Liver (tissue), 9 donors: ENCODE data around the gene TCOF1. TPM values are rescaled to one million over a fixed set of nuclear protein-coding genes. Genes with fewer than 3 reads are reported as not detected.

ENCODE experiments used
- DNase-seq: peaks from one replicate; pipeline ENCODE4 v3.0.0-alpha.2; 2017; ENCODE audit warnings: low spot score
- H3K27ac ChIP-seq, 2 donors: one replicate each; pipeline ENCODE4 v1.7.0; 2013; ENCODE audit warnings: inconsistent platforms in 2 of 2, low read length in 2 of 2, control low read depth in 1 of 2, low read depth in 1 of 2, mild to moderate bottlenecking in 1 of 2
- H3K27me3 ChIP-seq, 4 donors: one replicate each; pipeline versions ENCODE4 v1.6.1 to v1.7.0; 2013; ENCODE audit warnings: low read length in 3 of 4, inconsistent platforms in 1 of 4, mild to moderate bottlenecking in 1 of 4, moderate library complexity in 1 of 4; ENCODE audit not compliant: control insufficient read depth in 4 of 4, insufficient read depth in 4 of 4
- H3K36me3 ChIP-seq, 4 donors: one replicate each; pipeline versions ENCODE4 v1.6.1 to v1.7.0; 2013; ENCODE audit warnings: low read length in 3 of 4, mild to moderate bottlenecking in 3 of 4, low read depth in 1 of 4, moderate library complexity in 1 of 4; ENCODE audit not compliant: control insufficient read depth in 4 of 4, insufficient read depth in 3 of 4
- H3K4me1 ChIP-seq, 4 donors: one replicate each; pipeline versions ENCODE4 v1.6.1 to v1.7.0; 2013; ENCODE audit warnings: low read length in 3 of 4, mild to moderate bottlenecking in 3 of 4, moderate library complexity in 1 of 4; ENCODE audit not compliant: control insufficient read depth in 4 of 4, insufficient read depth in 4 of 4
- H3K4me3 ChIP-seq, 3 donors: one replicate each; pipeline versions ENCODE4 v1.6.1 to v1.7.0; 2013; ENCODE audit warnings: low read length in 3 of 3, control low read depth in 1 of 3, low read depth in 1 of 3, mild to moderate bottlenecking in 1 of 3
- H3K9ac ChIP-seq, 2 donors: one replicate each; pipeline ENCODE4 v1.7.0; 2013; ENCODE audit warnings: low read length in 2 of 2, mild to moderate bottlenecking in 2 of 2, moderate library complexity in 2 of 2, control low read depth in 1 of 2, low read depth in 1 of 2
- H3K9me3 ChIP-seq, 4 donors: one replicate each; pipeline versions ENCODE4 v1.6.1 to v1.7.0; 2013; ENCODE audit warnings: low read length in 3 of 4; ENCODE audit not compliant: control insufficient read depth in 4 of 4
- ATF3 ChIP-seq: IDR thresholded peaks from 2 replicates; pipeline ENCODE4 v1.6.1; 2016; ENCODE audit warnings: antibody characterized with exemption
- GABPA ChIP-seq, 2 donors: IDR thresholded peaks in 1 of 2; conservative IDR thresholded peaks in 1 of 2; 2 replicates each; pipeline ENCODE4 v1.6.1; 2016; ENCODE audit warnings: antibody characterized with exemption in 2 of 2, mild to moderate bottlenecking in 1 of 2, moderate library complexity in 1 of 2
- HNF4A ChIP-seq, 2 donors: conservative IDR thresholded peaks; 2 replicates each; pipeline ENCODE4 v1.6.1; 2016; ENCODE audit warnings: antibody characterized with exemption in 2 of 2, mild to moderate bottlenecking in 2 of 2
- HNF4G ChIP-seq: IDR thresholded peaks from 2 replicates; pipeline ENCODE4 v1.6.1; 2016; ENCODE audit warnings: antibody characterized with exemption
- JUND ChIP-seq, 2 donors: IDR thresholded peaks; 2 replicates each; pipeline ENCODE4 v1.6.1; 2016; ENCODE audit warnings: antibody characterized with exemption in 2 of 2
- NR2F2 ChIP-seq: IDR thresholded peaks from 2 replicates; pipeline ENCODE4 v1.6.1; 2016; ENCODE audit warnings: antibody characterized with exemption
- RAD21 ChIP-seq, 2 donors: IDR thresholded peaks; 2 replicates each; pipeline ENCODE4 v1.6.1; 2016; ENCODE audit warnings: antibody characterized with exemption in 2 of 2, mild to moderate bottlenecking in 2 of 2
- REST ChIP-seq: IDR thresholded peaks from 2 replicates; pipeline ENCODE4 v1.6.1; 2016; ENCODE audit warnings: antibody characterized with exemption, mild to moderate bottlenecking
- SP1 ChIP-seq: IDR thresholded peaks from 2 replicates; pipeline ENCODE4 v1.6.1; 2018; ENCODE audit warnings: antibody characterized with exemption, mild to moderate bottlenecking
- WGBS: extraction: QIAGEN DNeasy Blood & Tissue Kit; methylation state at CpG from one replicate; pipeline ENCODE4 v1.1.7; 2013; 5-methylcytosine and 5-hydroxymethylcytosine counted together
- polyA plus RNA-seq, 2 donors: library from polyadenylated mRNA; stranded (reverse) in 1 of 2; unstranded in 1 of 2; fragments of 200-250 nt in 1 of 2; fragments of >200 nt in 1 of 2; fragmentation: Nextera tagmentation in 1 of 2; extraction: Ambion mirVana in 1 of 2; gene quantifications; one replicate each; pipeline versions ENCODE4 v1.2.1 to v1.2.3, GENCODE V29; 2013 to 2015
- total RNA-seq, 2 donors: library from RNA; depleted of rRNA; stranded (reverse); fragments of >200 nt; gene quantifications; one replicate each; pipeline ENCODE4 v1.2.3, GENCODE V29; 2014
- TF ChIP-seq, protein P1 (sequence below): fragments of 150-350 bp; IDR thresholded peaks from 2 replicates; pipeline ENCODE4 v1.5.1; 2017; ENCODE audit warnings: improper control_type of control experiment, low read depth, low read length; ENCODE audit not compliant: missing input control
- donor health status: healthy.
- donor health status: healthy.
- donor health status: healthy.
- donor health status: healthy.
- donor health status: healthy.

Gene TCOF1
- total and polyA plus RNA-seq, 4 donors: 3.2 to 8.5 (median 6.4) TPM

GRCh38 chr5:150321784-150322183 lies 35.7 kb upstream of the TCOF1 start:
- H3K36me3 ChIP-seq: no peaks in the 10 kb centered on the region
- no peaks in the 10 kb centered on the region for H3K4me1 ChIP-seq
- WGBS: 89% methylated on average over 1 of the region's 1 CpG
- H3K27ac ChIP-seq: no peak overlapping the region
- H3K9me3 ChIP-seq: no peaks in the 10 kb centered on the region
- no peak overlapping the region for H3K9ac ChIP-seq
- TF ChIP-seq HNF4G (no peak), NR2F2 (no peak), REST (no peak), JUND (IDR thresholded peaks at IDR 0.05) (no peak), SP1 (no peak)
- TF ChIP-seq, protein P1, sequence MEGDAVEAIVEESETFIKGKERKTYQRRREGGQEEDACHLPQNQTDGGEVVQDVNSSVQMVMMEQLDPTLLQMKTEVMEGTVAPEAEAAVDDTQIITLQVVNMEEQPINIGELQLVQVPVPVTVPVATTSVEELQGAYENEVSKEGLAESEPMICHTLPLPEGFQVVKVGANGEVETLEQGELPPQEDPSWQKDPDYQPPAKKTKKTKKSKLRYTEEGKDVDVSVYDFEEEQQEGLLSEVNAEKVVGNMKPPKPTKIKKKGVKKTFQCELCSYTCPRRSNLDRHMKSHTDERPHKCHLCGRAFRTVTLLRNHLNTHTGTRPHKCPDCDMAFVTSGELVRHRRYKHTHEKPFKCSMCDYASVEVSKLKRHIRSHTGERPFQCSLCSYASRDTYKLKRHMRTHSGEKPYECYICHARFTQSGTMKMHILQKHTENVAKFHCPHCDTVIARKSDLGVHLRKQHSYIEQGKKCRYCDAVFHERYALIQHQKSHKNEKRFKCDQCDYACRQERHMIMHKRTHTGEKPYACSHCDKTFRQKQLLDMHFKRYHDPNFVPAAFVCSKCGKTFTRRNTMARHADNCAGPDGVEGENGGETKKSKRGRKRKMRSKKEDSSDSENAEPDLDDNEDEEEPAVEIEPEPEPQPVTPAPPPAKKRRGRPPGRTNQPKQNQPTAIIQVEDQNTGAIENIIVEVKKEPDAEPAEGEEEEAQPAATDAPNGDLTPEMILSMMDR: no peak
- H3K27me3 ChIP-seq: no peaks in the 10 kb centered on the region
- DNase-seq: no peak
- H3K4me3 ChIP-seq: no peak overlapping the region

DNA sequence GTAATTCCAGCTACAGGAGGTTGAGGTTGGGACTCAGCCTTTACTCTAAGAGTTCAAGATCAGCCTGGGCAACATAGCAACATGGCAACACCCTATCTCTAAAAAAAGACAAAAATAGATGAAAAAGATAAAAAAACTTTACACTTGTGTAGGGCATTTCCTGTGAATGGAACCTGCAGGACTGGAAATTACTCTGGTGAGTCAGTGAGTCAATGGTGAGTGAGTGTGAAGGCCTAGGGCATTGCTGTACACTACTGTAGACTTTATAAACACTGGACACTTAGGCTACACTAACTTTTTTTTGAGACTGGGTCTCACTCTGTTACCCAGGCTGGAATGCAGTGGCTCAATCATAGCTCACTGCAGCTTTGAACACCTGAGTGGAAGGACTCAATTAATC lies 35.3 kb upstream of the TCOF1 start:
- no peak overlapping the region for H3K4me3 ChIP-seq
- no peaks in the 10 kb centered on the region for H3K36me3 ChIP-seq
- no peaks in the 10 kb centered on the region for H3K27me3 ChIP-seq
- TF ChIP-seq GABPA (IDR thresholded peaks at IDR 0.05 in 1 of 2, conservative IDR thresholded peaks at IDR 0.05 in 1 of 2): no peak
- no peak for TF ChIP-seq HNF4A (conservative IDR thresholded peaks at IDR 0.05)
- no peak for TF ChIP-seq RAD21 (IDR thresholded peaks at IDR 0.05)
- no peak overlapping the region for H3K9ac ChIP-seq
- H3K9me3 ChIP-seq: no peaks in the 10 kb centered on the region
- no peaks in the 10 kb centered on the region for H3K4me1 ChIP-seq
- H3K27ac ChIP-seq: no peak overlapping the region
- no peak for DNase-seq

DNA sequence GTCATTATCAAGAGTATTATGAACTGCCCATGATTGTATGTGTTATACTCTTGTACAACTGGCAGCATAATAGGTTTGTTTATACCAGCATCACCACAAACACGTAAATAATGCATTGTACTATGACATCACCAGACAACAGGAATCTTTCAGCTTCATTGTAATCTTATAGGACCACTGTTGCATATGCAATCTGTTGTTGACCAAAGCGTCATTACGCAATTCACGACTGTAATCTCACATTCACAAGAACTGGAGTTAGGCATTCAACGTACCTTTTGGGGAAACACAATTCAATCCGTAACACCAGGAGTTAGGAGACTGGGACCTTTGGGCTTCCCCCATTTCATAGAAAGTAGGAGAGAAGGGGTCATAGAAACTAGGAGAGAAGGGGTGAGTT lies 34.4 kb upstream of the TCOF1 start:
- DNase-seq: no peak
- H3K27me3 ChIP-seq: no peaks in the 10 kb centered on the region
- no peaks in the 10 kb centered on the region for H3K9me3 ChIP-seq
- H3K27ac ChIP-seq: no peak overlapping the region
- 88% methylated on average over 6 of the region's 6 CpGs for WGBS
- no peaks in the 10 kb centered on the region for H3K4me1 ChIP-seq
- no peak overlapping the region for H3K9ac ChIP-seq
- H3K4me3 ChIP-seq: no peak overlapping the region
- no peaks in the 10 kb centered on the region for H3K36me3 ChIP-seq
- no peak for TF ChIP-seq ATF3
- no peak for TF ChIP-seq NR2F2
- no peak for TF ChIP-seq GABPA (IDR thresholded peaks at IDR 0.05 in 1 of 2, conservative IDR thresholded peaks at IDR 0.05 in 1 of 2)
